Fibroblast of skin of back (primary cell): ENCODE measurements around the gene DCLRE1C.
"Not testable (repeated sequence)": the region's sequence is repeated elsewhere in the genome, so short reads cannot be mapped to it uniquely, and the experiment has no call there.

Experiments used
- DNase-seq: peaks from one replicate; pipeline ENCODE4 v3.0.0-alpha.2; 2013

Gene DCLRE1C

GRCh38 chr10:14945108-14945507 lies 8.8 kb downstream of the DCLRE1C start:
- DNase-seq, result no peak

- not testable (repeated sequence) for DNase-seq
These were observed 11.0 kb downstream of the DCLRE1C start for GRCh38 chr10:14942950-14943338.

GRCh38 chr10:14942147-14942949 lies 11.5 kb downstream of the DCLRE1C start:
- DNase-seq, result not testable (repeated sequence)

GRCh38 chr10:14938971-14939370 lies 14.9 kb downstream of the DCLRE1C start:
- DNase-seq, result not testable (repeated sequence)

GRCh38 chr10:14936584-14936983 lies 17.3 kb downstream of the DCLRE1C start:
- DNase-seq, result no peak

GRCh38 chr10:14930610-14931009 lies 23.3 kb downstream of the DCLRE1C start:
- DNase-seq, result no peak

- no peak for DNase-seq
These were observed 27.0 kb downstream of the DCLRE1C start for GRCh38 chr10:14926722-14927416.

GRCh38 chr10:14926061-14926470 lies 27.8 kb downstream of the DCLRE1C start:
- no peak for DNase-seq

- no peak for DNase-seq
These were observed 28.6 kb downstream of the DCLRE1C start for GRCh38 chr10:14925268-14925667.

GRCh38 chr10:14924013-14924412 lies 29.9 kb downstream of the DCLRE1C start:
- no peak for DNase-seq

GRCh38 chr10:14918964-14919363 lies 34.9 kb downstream of the DCLRE1C start:
- no peak for DNase-seq

GRCh38 chr10:14917827-14918226 lies 36.1 kb downstream of the DCLRE1C start:
- no peak for DNase-seq

GRCh38 chr10:14916600-14916999 lies 37.3 kb downstream of the DCLRE1C start:
- DNase-seq, result no peak

GRCh38 chr10:14911801-14912200 lies 42.1 kb downstream of the DCLRE1C start:
- no peak for DNase-seq

GRCh38 chr10:14910953-14911352 lies 42.9 kb downstream of the DCLRE1C start:
- no peak for DNase-seq

GRCh38 chr10:14909101-14909500 lies 44.8 kb downstream of the DCLRE1C start:
- no peak for DNase-seq

GRCh38 chr10:14907591-14907990 lies 46.3 kb downstream of the DCLRE1C start:
- DNase-seq, result not testable (repeated sequence)

- DNase-seq, result no peak
These were observed 47.1 kb downstream of the DCLRE1C start for GRCh38 chr10:14906765-14907164.

- no peak for DNase-seq
These were observed 48.0 kb downstream of the DCLRE1C start for GRCh38 chr10:14905890-14906289.

GRCh38 chr10:14904864-14905263 lies 49.0 kb downstream of the DCLRE1C start:
- DNase-seq, result no peak

GRCh38 chr10:14904316-14904732 lies 49.6 kb downstream of the DCLRE1C start:
- DNase-seq, result peak; percentile 40

- no peak for DNase-seq
These were observed 62.7 kb downstream of the DCLRE1C start for GRCh38 chr10:14891151-14891550.

GRCh38 chr10:14889318-14889717 lies 64.6 kb downstream of the DCLRE1C start:
- DNase-seq, result peak; percentile 5

GRCh38 chr10:14884082-14884481 lies 69.8 kb downstream of the DCLRE1C start:
- DNase-seq, result no peak
